KBM-7 (cell line): Measurements from ENCODE around the gene PTX3.

Source experiments
- DNase-seq: peaks from one replicate; pipeline ENCODE4 v3.0.0-alpha.2; 2015
- in situ Hi-C: fragments of 300-500 bp; cut with MboI; formaldehyde crosslinking; loops from 2 replicates; pipeline ENCODE4 v1.14.3; 2020; ENCODE audit warnings: low sequenced_read_pairs, low pct_unique_long_range_greater_than_20kb, mixed read lengths

Gene PTX3

DNA sequence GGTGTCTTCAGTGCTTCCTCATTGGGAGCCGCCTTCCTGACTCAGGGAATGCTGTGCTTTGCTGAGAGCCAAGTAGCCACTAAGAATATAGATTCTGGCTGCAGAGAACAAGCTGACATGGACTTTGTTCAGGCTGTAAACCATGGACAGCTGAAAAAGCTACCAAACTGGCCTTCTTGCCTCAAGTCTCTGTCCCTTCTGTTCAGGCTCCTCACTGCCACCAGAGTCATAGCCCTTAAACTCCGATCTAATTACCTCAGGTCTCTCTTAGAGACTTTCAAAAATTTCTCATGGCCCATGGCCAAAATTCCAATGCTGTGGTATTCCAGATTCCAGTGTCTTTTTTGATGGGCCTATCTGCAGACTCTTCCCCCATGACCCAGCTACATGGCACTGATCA is 19.4 kb upstream of the PTX3 start:
- in situ Hi-C loops: no loop called here
- no peak for DNase-seq

DNA sequence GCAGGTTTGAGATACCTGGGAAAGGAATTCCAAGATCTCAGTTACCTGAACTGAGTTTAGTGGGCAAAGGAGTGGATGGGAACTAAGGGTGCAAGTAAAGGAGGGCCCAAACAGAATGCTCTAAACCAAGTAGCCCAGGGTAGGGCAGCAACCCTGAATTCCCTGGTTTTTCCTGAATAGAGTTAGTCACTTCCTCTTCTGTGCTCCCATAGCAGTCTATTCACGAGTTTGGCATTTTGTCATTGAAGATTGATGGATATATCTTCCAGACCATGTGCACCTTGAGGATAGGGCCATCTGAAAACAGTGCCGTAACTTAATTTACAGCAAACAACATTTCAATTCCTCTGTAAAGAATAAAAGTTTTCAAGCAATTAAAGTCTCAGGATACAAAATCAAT is 18.5 kb upstream of the PTX3 start:
- in situ Hi-C loops: no loop called here
- DNase-seq: no peak

- no peak for DNase-seq
- in situ Hi-C loops: no loop called here
These were observed 16.0 kb upstream of the PTX3 start for GRCh38 chr3:157420606-157421130.

DNA sequence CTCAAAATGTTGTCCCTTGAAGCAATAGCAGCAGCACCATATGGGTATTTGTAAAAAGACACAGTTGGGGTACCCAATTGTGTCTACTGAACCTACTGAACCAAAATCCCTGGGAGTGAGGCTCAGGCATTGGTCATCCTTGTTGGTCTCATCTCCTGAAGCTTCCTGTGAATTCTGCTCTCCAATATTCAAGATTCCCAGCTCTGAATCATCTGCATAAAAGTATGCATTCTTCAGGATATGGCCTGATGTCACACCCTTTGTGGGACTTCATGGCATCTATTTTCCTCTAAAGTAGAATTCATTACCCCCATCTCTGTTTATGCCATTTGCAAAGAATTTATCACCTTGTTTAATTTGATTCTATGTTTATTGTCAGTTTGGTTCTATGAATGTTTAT is 13.3 kb upstream of the PTX3 start:
- no peak for DNase-seq
- in situ Hi-C loops: no loop called here

DNA sequence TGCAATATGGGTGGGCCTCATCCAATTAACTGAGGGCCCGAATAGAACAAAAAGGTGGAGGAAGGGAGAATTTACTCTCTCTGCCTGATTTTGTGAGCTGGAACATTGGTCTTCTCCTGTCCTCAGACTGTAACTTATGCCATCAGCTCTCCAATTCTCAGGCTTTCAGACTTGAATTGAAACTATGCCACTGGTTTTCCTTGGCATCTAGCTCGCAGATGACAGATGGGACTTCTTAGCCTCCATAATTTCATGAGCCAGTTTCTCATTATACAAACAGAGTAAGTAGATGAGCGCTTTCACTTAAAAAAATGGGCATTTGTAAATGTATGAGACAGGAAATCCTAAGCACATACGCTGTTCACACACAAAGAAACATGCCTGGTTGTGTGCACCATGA is 8.7 kb upstream of the PTX3 start:
- in situ Hi-C loops: no loop called here

GRCh38 chr3:157428853-157429252 is 7.8 kb upstream of the PTX3 start:
- no peak for DNase-seq
- in situ Hi-C loops: no loop called here

More for the DNA sequence above, 8.7 kb upstream of the PTX3 start:
- no peak for DNase-seq

DNA sequence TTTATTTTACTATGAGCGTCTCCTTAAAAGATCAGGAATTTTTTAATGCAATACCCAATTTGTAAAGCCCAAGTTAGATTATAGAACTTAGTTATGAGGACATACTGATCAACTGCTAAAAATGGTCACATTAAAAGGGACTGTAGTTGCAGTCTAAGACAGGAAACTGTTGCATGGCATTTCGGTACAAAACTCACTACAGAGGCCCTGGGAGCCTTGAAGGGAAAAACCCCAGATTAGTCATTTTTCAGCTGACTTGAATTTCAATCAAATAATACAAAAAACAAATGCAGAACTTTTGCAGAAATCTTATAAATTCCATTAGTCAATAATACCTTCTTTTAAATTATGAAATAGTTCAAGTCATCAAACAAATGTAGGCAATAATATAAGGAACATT is 6.9 kb upstream of the PTX3 start:
- in situ Hi-C loops: no loop called here
- DNase-seq: no peak

DNA sequence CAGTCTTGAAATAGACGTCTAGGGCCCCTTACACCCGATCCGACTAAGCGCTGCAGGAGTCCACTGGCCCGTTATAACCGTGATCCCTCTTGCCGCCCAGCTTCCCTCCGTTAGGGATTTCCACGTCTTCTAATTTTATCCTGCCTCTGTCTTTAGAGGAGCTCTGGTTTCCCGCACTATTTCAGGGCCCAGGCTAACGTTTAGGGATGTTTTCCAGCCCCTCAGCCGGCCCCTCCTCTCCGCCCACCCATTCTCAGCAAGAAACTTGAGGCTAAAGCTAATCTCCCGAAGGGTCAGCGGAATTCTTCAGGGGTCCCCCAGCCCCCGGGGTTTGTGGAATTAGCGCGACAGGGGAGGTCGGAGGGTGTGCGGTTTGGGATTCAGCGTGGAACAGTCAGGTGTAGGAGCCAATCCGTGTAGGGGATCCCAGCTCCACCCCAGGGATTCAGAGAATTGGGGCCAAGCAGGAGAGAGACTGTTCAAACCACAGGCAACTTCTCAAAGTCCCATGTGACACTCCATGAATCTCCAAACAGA is 1.6 kb downstream of the PTX3 start:
- no peak for DNase-seq
- in situ Hi-C loops: no loop called here

- in situ Hi-C loops: no loop called here
These were observed 4.5 kb downstream of the PTX3 start for GRCh38 chr3:157441102-157441624.

GRCh38 chr3:157442729-157443128 is 6.1 kb downstream of the PTX3 start:
- in situ Hi-C loops: no loop called here
- DNase-seq: no peak

More at GRCh38 chr3:157441102-157441624, 4.5 kb downstream of the PTX3 start:
- DNase-seq: no peak

- no peak for DNase-seq
- in situ Hi-C loops: no loop called here
These were observed 7.5 kb downstream of the PTX3 start for GRCh38 chr3:157443905-157444796.

GRCh38 chr3:157444797-157445184 is 8.1 kb downstream of the PTX3 start:
- in situ Hi-C loops: no loop called here
- no peak for DNase-seq

DNA sequence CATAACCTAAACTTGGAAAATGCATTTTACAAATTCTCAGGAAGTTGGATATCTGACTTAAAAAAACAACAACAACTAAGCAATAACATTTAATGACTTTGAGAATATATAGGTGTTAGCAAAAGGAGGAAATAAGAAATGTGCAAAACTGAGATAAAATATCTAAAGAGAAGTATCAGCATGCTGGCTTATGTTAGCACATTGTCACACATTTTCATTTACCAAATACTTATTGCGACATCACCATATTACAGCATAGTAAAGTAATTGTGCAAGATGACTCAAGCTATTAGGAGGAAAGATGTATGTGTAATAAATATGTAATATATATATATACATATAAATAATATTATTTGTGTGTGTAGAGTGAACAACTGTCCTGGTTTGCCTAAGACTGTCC is 9.2 kb downstream of the PTX3 start:
- in situ Hi-C loops: no loop called here
- no peak for DNase-seq

DNA sequence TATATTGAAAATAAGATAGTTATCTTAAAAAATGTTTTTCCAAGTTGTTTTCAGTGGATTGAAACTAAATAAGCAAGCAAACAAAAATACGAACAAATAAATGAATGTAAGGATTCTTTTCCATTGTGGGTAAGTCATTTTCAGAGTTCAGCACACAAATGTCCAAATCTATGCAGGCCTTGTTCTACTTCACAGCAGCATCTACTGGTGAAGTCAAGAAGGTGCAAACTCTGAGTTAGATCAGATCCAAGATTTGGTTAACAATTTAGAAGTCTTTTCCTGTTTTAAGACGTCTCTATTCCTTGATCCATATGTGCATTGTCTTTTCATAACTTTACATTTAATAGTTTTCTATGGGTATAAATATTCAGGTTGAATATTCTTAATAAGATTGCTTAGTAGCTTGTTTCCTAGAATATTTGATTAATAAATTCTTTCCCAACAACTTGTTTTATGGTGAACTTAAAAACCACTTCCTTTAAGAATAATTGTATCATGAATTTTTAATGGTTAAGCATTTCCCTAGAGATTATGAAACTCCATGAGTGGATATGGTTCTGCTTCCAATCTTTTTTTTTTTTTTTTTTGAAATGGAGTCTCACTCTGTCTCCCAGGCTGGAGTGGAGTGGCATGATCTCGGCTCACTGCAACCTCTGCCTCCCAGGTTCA is 10.5 kb downstream of the PTX3 start:
- DNase-seq: peak; percentile 6
- in situ Hi-C loops: no loop called here

- peak; percentile 30 for DNase-seq
- in situ Hi-C loops: no loop called here
These were observed 15.4 kb downstream of the PTX3 start for GRCh38 chr3:157452097-157452496.

DNA sequence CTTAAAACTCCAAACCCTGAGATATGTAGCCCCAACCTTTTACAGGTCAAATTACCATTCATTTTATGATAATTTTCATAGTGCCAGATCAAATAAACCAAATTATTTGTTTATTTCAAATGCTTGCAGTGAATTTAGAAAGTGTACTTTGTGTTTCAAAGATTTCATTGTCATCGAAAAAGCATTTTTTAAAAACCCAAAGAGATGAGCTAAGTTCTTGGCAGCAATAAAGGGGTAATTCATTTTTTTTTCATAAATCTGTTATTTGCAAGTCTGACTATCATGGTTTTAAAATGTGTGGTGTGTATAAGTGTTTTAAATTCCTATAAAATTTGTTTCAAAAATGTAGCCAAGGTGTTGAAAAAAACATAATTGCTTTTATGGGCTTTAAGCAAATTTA is 17.2 kb downstream of the PTX3 start:
- in situ Hi-C loops: no loop called here
- no peak for DNase-seq

GRCh38 chr3:157459706-157460105 is 23.1 kb downstream of the PTX3 start:
- in situ Hi-C loops: no loop called here
- DNase-seq: no peak

- DNase-seq: no peak
- in situ Hi-C loops: no loop called here
These were observed 23.6 kb downstream of the PTX3 start for GRCh38 chr3:157460253-157460652.

DNA sequence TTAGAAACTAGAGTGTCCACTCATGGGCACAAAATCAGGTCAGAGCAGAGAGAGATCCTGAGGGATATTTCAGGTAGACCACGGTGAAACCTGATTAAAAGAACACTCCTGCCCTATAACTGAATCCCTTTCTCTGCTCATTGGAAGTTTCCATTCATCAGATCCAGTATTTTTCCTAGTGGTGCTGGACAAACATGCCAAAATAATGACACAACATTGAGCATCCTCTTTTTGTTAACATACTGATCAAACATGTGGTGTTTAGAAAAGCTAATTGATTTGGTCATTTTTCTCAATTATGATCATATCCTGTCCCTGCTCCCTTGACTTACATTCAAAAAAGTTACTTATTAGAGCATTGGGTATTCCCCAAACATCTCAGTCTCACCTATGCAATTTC is 27.2 kb downstream of the PTX3 start:
- no peak for DNase-seq
- in situ Hi-C loops: no loop called here

- in situ Hi-C loops: no loop called here
- no peak for DNase-seq
These were observed 27.7 kb downstream of the PTX3 start for GRCh38 chr3:157464321-157464720.
